Naive thymus-derived CD4-positive, alpha-beta T cell (primary cell): Measurements from ENCODE around the gene WFIKKN2. TPM values are rescaled to one million over a fixed set of nuclear protein-coding genes. Genes with fewer than 3 reads are reported as not detected.
A peak's percentile ranks its signal among the peaks of the same experiment; 100 is the strongest.
"Not testable (repeated sequence)": the region's sequence is repeated elsewhere in the genome, so short reads cannot be mapped to it uniquely, and the experiment has no call there.

Experiments
- ATAC-seq: fragments of 150-1000 bp; cut with Tn5 transposase; 2 replicates; pipeline ENCODE4 v1.10.0; 2021; ENCODE audit warnings: mild to moderate bottlenecking, moderate library complexity
- CTCF ChIA-PET: fragments of 350-600 bp; sonication (Branson Sonifier 250); formaldehyde crosslinking; loops from one replicate; lab custom pipeline; 2021; ENCODE audit warnings: antibody characterized with exemption; lab: Charles Lee
- POLR2A ChIA-PET: fragments of 350-600 bp; sonication (Branson Sonifier 250); formaldehyde crosslinking; loops from one replicate; lab custom pipeline; 2021; ENCODE audit warnings: antibody characterized with exemption, inconsistent platforms; lab: Charles Lee
- DNase-seq, 9 donors: peaks; one replicate each; pipeline versions ENCODE4 v3.0.0 to v3.0.0-alpha.2; 2020 to 2022; ENCODE audit warnings: mixed read lengths in 1 of 9
- H3K27ac ChIP-seq: one replicate; pipeline ENCODE4 v1.7.0; 2013; ENCODE audit warnings: mild to moderate bottlenecking, low read depth, low read length, moderate library complexity
- H3K27me3 ChIP-seq, 2 donors: one replicate each; pipeline ENCODE4 v1.7.0; 2013; ENCODE audit warnings: low read length in 2 of 2, mild to moderate bottlenecking in 2 of 2, moderate library complexity in 2 of 2; ENCODE audit not compliant: control insufficient read depth in 2 of 2, insufficient read depth in 2 of 2
- H3K36me3 ChIP-seq, 3 experiments: 1 replicate in 2 of 3; 2 replicates in 1 of 3; pipeline ENCODE4 v1.7.0; 2013; ENCODE audit warnings: low read length in 3 of 3, mild to moderate bottlenecking in 3 of 3, moderate library complexity in 1 of 3; ENCODE audit not compliant: insufficient read depth in 3 of 3, control insufficient read depth in 2 of 3
- H3K4me1 ChIP-seq, 2 donors: one replicate each; pipeline ENCODE4 v1.7.0; 2013; ENCODE audit warnings: low read length in 2 of 2, mild to moderate bottlenecking in 2 of 2, moderate library complexity in 1 of 2; ENCODE audit not compliant: control insufficient read depth in 2 of 2, insufficient read depth in 2 of 2
- H3K4me3 ChIP-seq: 2 replicates; pipeline ENCODE4 v1.7.0; 2013; ENCODE audit warnings: mild to moderate bottlenecking, low read length
- H3K9me3 ChIP-seq, 3 experiments: 1 replicate in 2 of 3; 2 replicates in 1 of 3; pipeline ENCODE4 v1.7.0; 2013; ENCODE audit warnings: low read length in 3 of 3; ENCODE audit not compliant: control insufficient read depth in 2 of 3
- H3K27ac Mint-ChIP-seq, 9 donors: one replicate each; pipeline ENCODE4 v1.8.0; 2020 to 2022; ENCODE audit warnings: mixed read lengths in 9 of 9, mild to moderate bottlenecking in 8 of 9, moderate library complexity in 5 of 9, inconsistent platforms in 2 of 9
- H3K27me3 Mint-ChIP-seq, 5 donors: one replicate each; pipeline ENCODE4 v1.8.0; 2021 to 2022; ENCODE audit warnings: mixed read lengths in 5 of 5, mild to moderate bottlenecking in 1 of 5
- H3K36me3 Mint-ChIP-seq, 5 donors: one replicate each; pipeline ENCODE4 v1.8.0; 2020 to 2022; ENCODE audit warnings: mixed read lengths in 5 of 5, mild to moderate bottlenecking in 3 of 5, inconsistent platforms in 1 of 5
- H3K4me1 Mint-ChIP-seq, 7 donors: one replicate each; pipeline ENCODE4 v1.8.0; 2020 to 2022; ENCODE audit warnings: mixed read lengths in 7 of 7, mild to moderate bottlenecking in 3 of 7, inconsistent platforms in 1 of 7
- H3K4me3 Mint-ChIP-seq, 10 donors: one replicate each; pipeline ENCODE4 v1.8.0; 2020 to 2022; ENCODE audit warnings: mild to moderate bottlenecking in 10 of 10, mixed read lengths in 10 of 10, moderate library complexity in 6 of 10, inconsistent platforms in 2 of 10
- H3K9me3 Mint-ChIP-seq, 11 donors: one replicate each; pipeline ENCODE4 v1.8.0; 2020 to 2022; ENCODE audit warnings: mixed read lengths in 11 of 11, mild to moderate bottlenecking in 4 of 11, inconsistent platforms in 1 of 11, moderate library complexity in 1 of 11
- intact Hi-C, 2 donors: fragments of 100-400 bp; cut with micrococcal nuclease; formaldehyde crosslinking; loops; one replicate each; pipeline ENCODE4 v1.15.1; 2023
- polyA plus RNA-seq, 2 donors: library from polyadenylated mRNA; unstranded; fragments of 300-500 nt; fragmentation: Illumina TruSeq; gene quantifications; one replicate each; pipeline ENCODE4 v1.2.3, GENCODE V29; 2021
- total RNA-seq, 6 experiments: library from RNA in 5 of 6; stranded (reverse) in 5 of 6; gene quantifications; 1 replicate in 5 of 6; 2 replicates in 1 of 6; pipeline ENCODE4 v1.2.3 and lab custom pipeline; 2021 to 2026

The WFIKKN2 gene
- total and polyA plus RNA-seq, 7 experiments from 2014 or later: not detected

DNA sequence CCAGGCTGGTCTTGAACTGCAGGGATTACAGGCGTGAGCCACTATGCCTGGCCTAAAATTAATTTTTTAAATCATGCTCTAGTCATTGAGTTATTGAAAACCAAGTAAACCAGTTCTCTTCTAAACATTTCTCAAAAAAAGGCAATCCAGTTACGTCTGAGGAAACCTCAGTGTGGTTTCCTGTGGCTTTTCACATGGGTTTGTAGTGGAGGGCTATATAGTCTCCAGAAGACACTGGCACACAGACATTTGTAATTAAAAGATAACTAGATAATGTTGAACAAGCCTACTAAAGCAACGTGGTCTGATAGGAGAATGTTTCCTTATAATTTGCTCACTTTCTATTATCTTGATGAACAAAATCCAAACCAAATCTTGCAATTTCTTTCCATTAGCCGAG lies 36.0 kb downstream of the WFIKKN2 start:
- ATAC-seq (peak; percentile 30), DNase-seq (peak in 8 of 9 donors; percentile 44 to 81 (median 73))
- peak overlapping the region; percentile 64 to 90 (median 78) for H3K4me3 Mint-ChIP-seq
- Histone ChIP-seq H3K36me3 (no peaks in the 10 kb centered on the region), H3K27me3 (peaks cover 0 to 6% of the 10 kb centered on the region in 2 donors), H3K4me3 (peak overlapping the region; percentile 10), H3K27ac (peak overlapping the region; percentile 22), H3K9me3 (no peaks in the 10 kb centered on the region), H3K4me1 (peaks cover 29 to 52% of the 10 kb centered on the region in 2 donors)
- H3K4me1 Mint-ChIP-seq: peaks cover 28 to 71% (median 51%) of the 10 kb centered on the region in 7 donors
- H3K27me3 Mint-ChIP-seq: peaks cover 0 to 23% (median 0%) of the 10 kb centered on the region in 5 donors
- CTCF ChIA-PET: interaction anchor here (0.6 to 1.3 kb wide), 6 partner anchors 9 to 78 kb away, joined by 3 read pairs; no protein-coding TSS in a partner anchor
- POLR2A ChIA-PET: interaction anchor here (0.9 to 9.8 kb wide), 14 partner anchors 10 to 85 kb away, joined by 3 to 88 read pairs (median 10); no protein-coding TSS in a partner anchor
- H3K27ac Mint-ChIP-seq: peak overlapping the region; percentile 10 to 94 (median 81)
- intact Hi-C loops: loop anchor here in 1 of 2 donors (1.0 kb wide), 3 partner anchors 16 to 79 kb away; no protein-coding TSS in a partner anchor
- H3K9me3 Mint-ChIP-seq: no peaks in the 10 kb centered on the region
- peaks cover 0 to 4% (median 0%) of the 10 kb centered on the region in 5 donors for H3K36me3 Mint-ChIP-seq

DNA sequence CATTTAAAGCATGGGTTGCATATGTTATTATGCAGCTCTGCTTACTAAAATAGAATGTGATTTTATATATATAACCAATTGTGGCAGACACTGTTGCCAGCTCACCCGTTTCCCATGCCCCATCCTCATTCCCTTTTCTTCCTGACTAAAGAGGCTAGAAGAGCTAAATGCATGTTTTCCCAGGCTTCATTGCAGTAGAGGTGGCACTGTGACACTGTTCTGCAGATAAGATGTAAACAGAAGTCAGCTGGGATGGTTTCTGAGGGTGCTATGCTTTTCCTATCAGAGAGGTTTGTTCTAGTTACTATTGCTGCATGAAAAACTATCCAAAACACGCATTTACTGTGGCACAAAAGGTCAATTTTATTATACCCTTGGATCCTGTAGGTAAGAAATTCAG lies 36.5 kb downstream of the WFIKKN2 start:
- H3K36me3 ChIP-seq: no peaks in the 10 kb centered on the region
- Mint-ChIP-seq H3K4me1 (peaks cover 29 to 71% (median 51%) of the 10 kb centered on the region in 7 donors), H3K36me3 (peaks cover 0 to 6% (median 0%) of the 10 kb centered on the region in 5 donors), H3K9me3 (no peaks in the 10 kb centered on the region), H3K27ac (peak overlapping the region; percentile 10 to 94 (median 81)), H3K27me3 (peaks cover 0 to 27% (median 0%) of the 10 kb centered on the region in 5 donors), H3K4me3 (peak overlapping the region; percentile 53 to 90 (median 77))
- H3K4me1 ChIP-seq: peaks cover 29 to 52% of the 10 kb centered on the region in 2 donors
- no peaks in the 10 kb centered on the region for H3K9me3 ChIP-seq
- POLR2A ChIA-PET: interaction anchor here (1.2 to 9.8 kb wide), 17 partner anchors 11 to 85 kb away, joined by 3 to 88 read pairs (median 8); no protein-coding TSS in a partner anchor
- H3K27ac ChIP-seq: no peak overlapping the region
- CTCF ChIA-PET: interaction anchor here (0.6 to 1.4 kb wide), 8 partner anchors 11 to 78 kb away, joined by 3 to 5 read pairs (median 3); no protein-coding TSS in a partner anchor
- H3K4me3 ChIP-seq: peak overlapping the region; percentile 10
- peak in 5 of 9 donors; percentile 18 to 35 (median 28) for DNase-seq
- intact Hi-C loops: loop anchor here in 1 of 2 donors (1.0 kb wide), 3 partner anchors 15 to 78 kb away; no protein-coding TSS in a partner anchor
- ATAC-seq: no peak
- peaks cover 0 to 6% of the 10 kb centered on the region in 2 donors for H3K27me3 ChIP-seq

GRCh38 chr17:50872710-50873424 lies 37.5 kb downstream of the WFIKKN2 start:
- DNase-seq (peak in 8 of 9 donors; percentile 38 to 68 (median 45)), ATAC-seq (peak; percentile 78)
- Mint-ChIP-seq H3K4me1 (peaks cover 25 to 63% (median 49%) of the 10 kb centered on the region in 7 donors), H3K4me3 (peak overlapping the region in 8 of 10 donors; percentile 25 to 73 (median 56)), H3K9me3 (no peaks in the 10 kb centered on the region), H3K27me3 (peaks cover 0 to 28% (median 0%) of the 10 kb centered on the region in 5 donors), H3K27ac (peak overlapping the region in 7 of 9 donors; percentile 2 to 81 (median 69)), H3K36me3 (peaks cover 0 to 6% (median 0%) of the 10 kb centered on the region in 5 donors)
- Histone ChIP-seq H3K27me3 (peaks cover 0 to 6% of the 10 kb centered on the region in 2 donors), H3K4me3 (no peak overlapping the region), H3K36me3 (no peaks in the 10 kb centered on the region), H3K27ac (peak overlapping the region; percentile 3), H3K9me3 (no peaks in the 10 kb centered on the region), H3K4me1 (peaks cover 28 to 51% of the 10 kb centered on the region in 2 donors)
- ChIA-PET CTCF (interaction anchor here (0.8 to 1.4 kb wide), 5 partner anchors 12 to 72 kb away, joined by 3 to 5 read pairs (median 3); no protein-coding TSS in a partner anchor), POLR2A (interaction anchor here (0.5 to 9.8 kb wide), 25 partner anchors 11 to 1739 kb away, joined by 3 to 88 read pairs (median 4); no protein-coding TSS in a partner anchor)
- intact Hi-C loops: no loop called here

DNA sequence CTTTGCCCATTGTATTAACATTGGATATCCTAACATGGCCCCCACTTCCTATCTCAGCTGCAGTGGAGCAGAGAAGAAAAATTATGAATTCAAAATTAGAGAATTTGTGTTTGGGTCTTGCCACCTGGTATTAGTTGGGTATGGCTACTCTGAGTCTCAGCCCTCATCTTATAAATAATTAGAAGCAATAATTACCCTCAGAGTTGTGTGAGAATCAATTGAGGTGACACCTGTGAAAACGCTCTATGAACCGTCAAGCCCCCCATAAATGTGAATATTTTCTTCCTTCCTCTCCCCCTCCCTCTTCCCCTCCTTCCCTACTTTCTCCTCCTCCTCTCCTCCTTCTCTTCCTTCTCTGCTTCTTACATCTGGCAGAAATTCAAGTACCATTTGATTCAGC lies 39.7 kb downstream of the WFIKKN2 start:
- Histone ChIP-seq H3K27me3 (peaks cover 0 to 6% of the 10 kb centered on the region in 2 donors), H3K4me1 (peaks cover 19 to 32% of the 10 kb centered on the region in 2 donors), H3K9me3 (no peaks in the 10 kb centered on the region), H3K4me3 (no peak overlapping the region), H3K36me3 (no peaks in the 10 kb centered on the region), H3K27ac (no peak overlapping the region)
- Mint-ChIP-seq H3K36me3 (peaks cover 0 to 5% (median 0%) of the 10 kb centered on the region in 5 donors), H3K4me1 (peaks cover 18 to 42% (median 31%) of the 10 kb centered on the region in 7 donors), H3K9me3 (peaks cover 0 to 2% (median 0%) of the 10 kb centered on the region in 11 donors), H3K27ac (peak overlapping the region in 3 of 9 donors; percentile 6 to 66 (median 34)), H3K4me3 (no peak overlapping the region), H3K27me3 (peaks cover 0 to 42% (median 0%) of the 10 kb centered on the region in 5 donors)
- POLR2A ChIA-PET: interaction anchor here (0.8 to 9.8 kb wide), 8 partner anchors 9 to 75 kb away, joined by 3 to 88 read pairs (median 4); partner anchors contain the start of gene TOB1
- DNase-seq (no peak), ATAC-seq (no peak)
- intact Hi-C loops: no loop called here
- CTCF ChIA-PET: interaction anchor here (1.1 to 1.5 kb wide), 3 partner anchors 23 to 34 kb away, joined by 3 read pairs; no protein-coding TSS in a partner anchor

- H3K4me1 ChIP-seq: peaks cover 12 to 20% of the 10 kb centered on the region in 2 donors
- ChIA-PET POLR2A (interaction anchor here (0.9 to 9.8 kb wide), 3 partner anchors 9 to 31 kb away, joined by 4 to 88 read pairs (median 34); partner anchors contain the start of gene TOB1), CTCF (interaction anchor here (0.9 to 1.2 kb wide), 2 partner anchors 24 to 81 kb away, joined by 3 read pairs; no protein-coding TSS in a partner anchor)
- H3K27me3 ChIP-seq, H3K4me3 Mint-ChIP-seq, H3K9me3 Mint-ChIP-seq, H3K9me3 ChIP-seq, H3K36me3 Mint-ChIP-seq, DNase-seq, intact Hi-C loops, H3K27ac ChIP-seq, ATAC-seq, H3K36me3 ChIP-seq, H3K27ac Mint-ChIP-seq, H3K4me3 ChIP-seq: not testable (repeated sequence)
- peaks cover 17 to 36% (median 27%) of the 10 kb centered on the region in 7 donors for H3K4me1 Mint-ChIP-seq
- peaks cover 0 to 48% (median 0%) of the 10 kb centered on the region in 5 donors for H3K27me3 Mint-ChIP-seq
Observed at GRCh38 chr17:50877042-50877441, 41.7 kb downstream of the WFIKKN2 start.

GRCh38 chr17:50877838-50878237 lies 42.5 kb downstream of the WFIKKN2 start:
- Mint-ChIP-seq H3K27me3 (peaks cover 0 to 47% (median 0%) of the 10 kb centered on the region in 5 donors), H3K4me1 (peaks cover 15 to 28% (median 21%) of the 10 kb centered on the region in 7 donors), H3K9me3 (peaks cover 0 to 4% (median 0%) of the 10 kb centered on the region in 11 donors), H3K27ac (no peak overlapping the region), H3K36me3 (peaks cover 0 to 6% (median 0%) of the 10 kb centered on the region in 5 donors), H3K4me3 (no peak overlapping the region)
- no peaks in the 10 kb centered on the region for H3K9me3 ChIP-seq
- intact Hi-C loops: no loop called here
- ChIA-PET POLR2A (interaction anchor here (1.4 to 9.8 kb wide), 3 partner anchors 11 to 30 kb away, joined by 6 to 88 read pairs (median 34); partner anchors contain the start of gene TOB1), CTCF (interaction anchor here (0.9 kb wide), 1 partner anchor 79 kb away, joined by 3 read pairs; no protein-coding TSS in a partner anchor)
- H3K27ac ChIP-seq: no peak overlapping the region
- H3K27me3 ChIP-seq: peaks cover 0 to 6% of the 10 kb centered on the region in 2 donors
- no peak for ATAC-seq
- H3K4me3 ChIP-seq: no peak overlapping the region
- H3K36me3 ChIP-seq: no peaks in the 10 kb centered on the region
- DNase-seq: no peak
- H3K4me1 ChIP-seq: peaks cover 4 to 12% of the 10 kb centered on the region in 2 donors
